ENCODE measurements around the gene REEP1.

REEP1 gene

DNA sequence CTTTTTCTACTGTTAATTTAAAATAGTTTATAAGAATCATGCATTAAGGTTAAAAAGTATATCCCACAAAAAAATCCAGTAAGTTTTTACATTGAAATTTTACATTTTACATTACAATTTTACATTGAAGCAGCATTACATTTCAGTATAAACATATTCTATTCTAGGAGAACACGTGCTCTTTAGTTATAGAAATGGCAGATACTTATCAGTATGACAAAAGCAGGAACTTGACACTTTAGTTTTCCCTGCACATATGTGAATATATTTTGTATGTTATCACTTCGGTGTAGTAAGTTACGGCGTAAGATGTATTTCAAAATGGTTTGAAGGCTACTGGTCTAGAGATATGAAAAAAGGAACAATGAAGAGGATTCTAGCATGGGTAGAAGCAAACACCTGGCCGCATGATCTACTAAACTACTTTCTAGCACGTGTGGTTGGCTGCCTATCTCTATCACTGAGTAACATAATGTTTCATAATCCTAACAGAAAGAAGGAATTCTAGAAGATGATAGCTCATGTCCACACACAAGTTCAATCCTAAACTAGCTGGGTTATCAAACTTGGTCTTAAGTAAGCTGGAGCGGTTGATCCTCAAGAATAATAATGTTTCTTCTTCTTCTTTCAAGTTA is 147.5 kb downstream of the REEP1 start:
- no peak for TF ChIP-seq ZFX (IDR thresholded peaks at IDR 0.05; ENCODE audit: borderline replicate concordance)
- TF ChIP-seq, protein P1, sequence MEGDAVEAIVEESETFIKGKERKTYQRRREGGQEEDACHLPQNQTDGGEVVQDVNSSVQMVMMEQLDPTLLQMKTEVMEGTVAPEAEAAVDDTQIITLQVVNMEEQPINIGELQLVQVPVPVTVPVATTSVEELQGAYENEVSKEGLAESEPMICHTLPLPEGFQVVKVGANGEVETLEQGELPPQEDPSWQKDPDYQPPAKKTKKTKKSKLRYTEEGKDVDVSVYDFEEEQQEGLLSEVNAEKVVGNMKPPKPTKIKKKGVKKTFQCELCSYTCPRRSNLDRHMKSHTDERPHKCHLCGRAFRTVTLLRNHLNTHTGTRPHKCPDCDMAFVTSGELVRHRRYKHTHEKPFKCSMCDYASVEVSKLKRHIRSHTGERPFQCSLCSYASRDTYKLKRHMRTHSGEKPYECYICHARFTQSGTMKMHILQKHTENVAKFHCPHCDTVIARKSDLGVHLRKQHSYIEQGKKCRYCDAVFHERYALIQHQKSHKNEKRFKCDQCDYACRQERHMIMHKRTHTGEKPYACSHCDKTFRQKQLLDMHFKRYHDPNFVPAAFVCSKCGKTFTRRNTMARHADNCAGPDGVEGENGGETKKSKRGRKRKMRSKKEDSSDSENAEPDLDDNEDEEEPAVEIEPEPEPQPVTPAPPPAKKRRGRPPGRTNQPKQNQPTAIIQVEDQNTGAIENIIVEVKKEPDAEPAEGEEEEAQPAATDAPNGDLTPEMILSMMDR (IDR thresholded peaks at IDR 0.05): no peak
- no peak overlapping the region for H3K27ac ChIP-seq

DNA sequence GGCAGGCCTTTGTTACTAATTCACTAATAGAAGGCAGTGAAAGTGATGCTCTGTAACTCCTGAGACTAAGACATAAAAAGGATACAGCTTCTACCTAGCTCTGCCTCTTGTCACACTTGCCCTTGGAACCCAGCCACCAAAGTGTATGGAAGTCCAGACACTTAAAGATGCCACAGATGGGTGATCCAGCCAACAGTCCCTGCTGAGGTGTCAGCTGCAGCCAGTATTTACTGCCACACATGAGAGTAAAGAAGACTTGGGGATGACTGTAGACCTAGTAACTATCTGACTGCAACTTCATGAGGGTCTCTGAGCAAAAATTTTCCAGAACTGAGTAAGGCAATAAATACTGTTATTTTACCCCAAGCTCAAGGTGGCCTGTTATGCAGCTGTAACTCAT is 151.0 kb downstream of the REEP1 start:
- no peak for TF ChIP-seq ZFX (IDR thresholded peaks at IDR 0.05; ENCODE audit: borderline replicate concordance)
- TF ChIP-seq, protein P1 (IDR thresholded peaks at IDR 0.05): no peak
- no peak overlapping the region for H3K27ac ChIP-seq

DNA sequence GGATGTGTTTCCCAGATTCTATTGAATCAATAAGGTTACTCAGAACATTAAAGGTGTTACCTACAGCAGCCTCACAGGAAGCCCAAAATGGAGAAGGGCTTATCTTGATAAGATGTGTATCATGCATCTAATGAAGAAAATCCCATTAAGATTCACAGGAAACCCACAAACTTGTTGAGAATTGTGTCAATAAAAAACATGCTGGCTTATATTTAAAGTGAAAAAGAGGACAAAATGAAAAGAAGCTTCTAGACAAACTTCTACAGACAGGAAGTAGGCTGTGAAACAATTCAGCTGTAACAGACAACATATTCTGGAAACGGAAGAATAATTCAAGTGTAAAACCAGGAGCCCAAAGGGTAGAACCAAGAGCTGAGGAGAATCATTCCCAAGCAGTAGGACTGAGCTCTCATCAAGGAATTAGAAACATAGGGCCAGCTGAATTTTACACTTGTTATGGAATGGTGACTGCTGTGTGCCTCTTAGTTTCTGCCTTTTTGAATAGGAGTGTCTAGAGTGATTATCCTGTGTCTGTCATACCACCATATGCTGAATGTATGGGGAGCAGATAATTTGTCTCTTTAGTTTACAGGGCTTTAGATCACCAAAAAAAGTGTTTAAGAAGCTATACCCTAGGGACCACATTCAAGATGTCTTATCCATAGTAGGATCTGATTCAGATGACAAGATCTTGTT is 151.8 kb downstream of the REEP1 start:
- H3K27ac ChIP-seq: no peak overlapping the region
- TF ChIP-seq, protein P1 (IDR thresholded peaks at IDR 0.05): no peak
- TF ChIP-seq ZFX (IDR thresholded peaks at IDR 0.05; ENCODE audit: borderline replicate concordance): no peak

DNA sequence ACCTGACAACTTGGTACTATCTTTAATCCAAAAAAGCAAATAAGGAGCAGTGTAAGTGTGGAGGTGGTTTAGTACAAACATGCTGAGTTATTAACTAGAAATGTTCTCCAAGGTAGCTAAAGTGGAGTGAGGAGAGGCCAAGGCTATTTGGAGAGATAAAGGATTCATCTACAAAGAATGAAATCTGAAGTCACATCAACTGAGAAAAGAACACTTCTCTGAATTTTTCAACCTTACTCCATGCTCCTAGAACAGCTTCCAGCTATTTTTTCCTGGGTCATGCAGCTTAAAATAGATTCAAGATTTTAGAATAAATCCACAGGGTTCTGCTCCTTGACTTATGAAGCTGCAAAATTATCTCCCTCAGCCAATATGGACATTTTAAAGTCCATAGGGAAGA is 160.8 kb downstream of the REEP1 start:
- H3K27ac ChIP-seq: no peak overlapping the region
- no peak for TF ChIP-seq ZFX (IDR thresholded peaks at IDR 0.05; ENCODE audit: borderline replicate concordance)
- TF ChIP-seq, protein P1 (IDR thresholded peaks at IDR 0.05): no peak

DNA sequence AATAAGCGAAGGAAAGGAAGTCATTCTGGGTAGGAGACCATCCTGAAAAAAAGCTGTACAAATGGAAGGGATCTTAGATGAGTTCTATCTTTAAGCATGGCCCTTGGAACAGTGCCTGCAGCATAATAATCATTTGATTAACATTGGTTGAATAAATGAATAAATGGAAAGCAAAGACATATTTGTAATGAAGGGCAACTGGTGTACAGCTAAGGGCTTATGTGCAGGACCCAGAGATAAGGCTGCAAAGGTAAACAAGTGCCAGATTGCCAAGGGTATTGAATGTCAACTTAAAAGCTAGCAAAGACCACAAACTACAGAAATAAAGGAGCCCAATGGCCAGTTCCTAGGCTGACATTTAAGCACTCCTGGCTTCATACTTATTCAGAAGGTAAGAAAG is 161.6 kb downstream of the REEP1 start:
- H3K27ac ChIP-seq: no peak overlapping the region
- TF ChIP-seq, protein P1 (IDR thresholded peaks at IDR 0.05): no peak
- TF ChIP-seq ZFX (IDR thresholded peaks at IDR 0.05; ENCODE audit: borderline replicate concordance): no peak

DNA sequence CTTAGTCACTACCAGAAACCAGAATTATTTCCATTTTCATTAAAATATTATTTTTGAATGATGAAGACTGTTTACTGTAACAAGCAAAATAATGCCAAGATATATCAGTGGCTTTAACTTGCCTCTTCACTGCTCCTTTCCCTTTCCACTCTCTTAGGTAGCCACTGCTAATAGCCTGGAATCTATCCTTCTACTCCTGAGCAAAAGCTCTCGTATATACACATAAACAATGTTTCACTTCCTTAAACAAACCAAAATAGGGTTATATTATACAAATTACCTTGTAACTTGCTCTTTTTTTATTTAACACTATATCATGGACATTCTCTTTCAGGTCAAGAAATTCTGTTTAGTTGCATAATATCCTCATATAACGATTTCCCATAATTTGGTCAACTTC is 163.0 kb downstream of the REEP1 start:
- H3K27ac ChIP-seq: no peak overlapping the region
- TF ChIP-seq, protein P1 (IDR thresholded peaks at IDR 0.05): no peak
- TF ChIP-seq ZFX (IDR thresholded peaks at IDR 0.05; ENCODE audit: borderline replicate concordance): no peak

DNA sequence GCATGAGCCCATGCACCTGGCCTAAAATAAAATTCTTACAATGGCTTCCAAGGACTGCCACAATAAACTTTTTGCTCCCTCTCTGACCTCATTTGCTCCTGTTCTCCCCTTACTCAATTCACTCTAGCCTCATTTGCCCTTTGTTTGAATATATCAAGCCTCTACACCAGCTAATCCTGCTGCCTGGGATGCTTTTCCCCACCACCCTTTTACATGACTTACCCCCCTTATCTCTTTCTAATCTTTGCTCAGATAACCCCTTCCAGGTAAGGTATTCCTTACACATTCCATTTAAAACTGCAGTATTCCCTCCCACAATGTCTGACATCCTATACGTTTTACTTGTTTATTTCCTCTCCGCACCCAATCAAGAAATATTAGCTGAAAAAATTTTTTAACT is 164.8 kb downstream of the REEP1 start:
- H3K27ac ChIP-seq: no peak overlapping the region
- TF ChIP-seq, protein P1 (IDR thresholded peaks at IDR 0.05): no peak
- TF ChIP-seq ZFX (IDR thresholded peaks at IDR 0.05; ENCODE audit: borderline replicate concordance): no peak
